Stomach smooth muscle (tissue), 2 donors: ENCODE data around the gene TMEM205.

Source experiments
- H3K27ac ChIP-seq: one replicate; pipeline ENCODE4 v1.7.0; 2013; ENCODE audit warnings: mild to moderate bottlenecking, low read length, inconsistent platforms
- H3K27me3 ChIP-seq, 2 donors: one replicate each; pipeline ENCODE4 v1.7.0; 2013; ENCODE audit warnings: low read length in 2 of 2; ENCODE audit not compliant: insufficient read depth in 2 of 2, control insufficient read depth in 1 of 2
- H3K36me3 ChIP-seq, 2 donors: one replicate each; pipeline ENCODE4 v1.7.0; 2013; ENCODE audit warnings: low read length in 2 of 2; ENCODE audit not compliant: control insufficient read depth in 2 of 2, insufficient read depth in 2 of 2
- H3K4me1 ChIP-seq: one replicate; pipeline ENCODE4 v1.7.0; 2013; ENCODE audit warnings: low read length; ENCODE audit not compliant: control insufficient read depth, insufficient read depth
- H3K4me3 ChIP-seq, 2 donors: one replicate each; pipeline ENCODE4 v1.7.0; 2013; ENCODE audit warnings: low read length in 2 of 2
- H3K9ac ChIP-seq, 2 donors: one replicate each; pipeline ENCODE4 v1.7.0; 2013; ENCODE audit warnings: low read length in 2 of 2, mild to moderate bottlenecking in 1 of 2
- H3K9me3 ChIP-seq, 2 donors: one replicate each; pipeline ENCODE4 v1.7.0; 2013; ENCODE audit warnings: low read length in 2 of 2; ENCODE audit not compliant: control insufficient read depth in 2 of 2
- donor health status: healthy.
- donor health status: Pancreatic carcinoma.

Gene TMEM205

GRCh38 chr19:11367528-11367927, 21.5 kb upstream of the TMEM205 start:
- H3K4me1 ChIP-seq, result no peaks in the 10 kb centered on the region
- no peak overlapping the region for H3K4me3 ChIP-seq
- peaks cover 11 to 14% of the 10 kb centered on the region in 2 donors for H3K36me3 ChIP-seq
- H3K27ac ChIP-seq, result no peak overlapping the region
- no peak overlapping the region for H3K9ac ChIP-seq
- H3K9me3 ChIP-seq, result no peaks in the 10 kb centered on the region
- H3K27me3 ChIP-seq, result no peaks in the 10 kb centered on the region

DNA sequence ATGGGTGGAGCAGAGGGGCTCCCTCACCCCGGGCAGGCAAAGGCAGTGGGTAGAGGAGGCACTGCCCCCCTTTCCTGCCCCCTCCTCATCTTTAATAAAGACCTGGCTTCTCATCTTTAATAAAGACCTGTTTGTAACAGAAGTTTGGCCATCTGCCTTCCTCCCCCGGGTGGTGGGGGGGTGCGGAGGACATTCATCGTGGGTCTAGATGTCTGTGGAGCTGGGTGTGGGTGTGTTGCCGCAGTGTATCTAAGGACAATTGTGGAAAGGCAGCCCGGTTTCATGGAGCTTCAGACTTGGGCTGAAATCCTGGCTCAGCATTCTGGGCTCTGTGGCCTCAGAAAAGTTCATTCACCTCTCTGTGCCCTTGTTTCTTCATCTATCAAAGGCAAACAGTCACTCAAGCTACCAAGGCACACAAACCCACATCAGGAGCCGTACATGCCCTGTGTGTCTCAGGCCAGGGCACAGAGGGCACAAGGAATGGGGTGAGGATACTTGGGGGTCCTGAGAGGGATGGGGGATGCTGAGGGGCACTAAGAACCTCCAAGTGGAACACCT, 19.6 kb upstream of the TMEM205 start:
- no peak overlapping the region for H3K9ac ChIP-seq
- H3K36me3 ChIP-seq, result peaks cover 14 to 24% of the 10 kb centered on the region in 2 donors
- H3K4me1 ChIP-seq, result no peaks in the 10 kb centered on the region
- no peak overlapping the region for H3K4me3 ChIP-seq
- no peaks in the 10 kb centered on the region for H3K9me3 ChIP-seq
- no peak overlapping the region for H3K27ac ChIP-seq
- no peaks in the 10 kb centered on the region for H3K27me3 ChIP-seq

GRCh38 chr19:11364935-11365334, 18.9 kb upstream of the TMEM205 start:
- H3K27me3 ChIP-seq, result no peaks in the 10 kb centered on the region
- no peaks in the 10 kb centered on the region for H3K4me1 ChIP-seq
- H3K4me3 ChIP-seq, result no peak overlapping the region
- H3K9me3 ChIP-seq, result no peaks in the 10 kb centered on the region
- peaks cover 14 to 27% of the 10 kb centered on the region in 2 donors for H3K36me3 ChIP-seq
- no peak overlapping the region for H3K27ac ChIP-seq
- H3K9ac ChIP-seq, result no peak overlapping the region

- no peak overlapping the region for H3K4me3 ChIP-seq
- no peak overlapping the region for H3K27ac ChIP-seq
- H3K9me3 ChIP-seq, result no peaks in the 10 kb centered on the region
- no peaks in the 10 kb centered on the region for H3K27me3 ChIP-seq
- no peaks in the 10 kb centered on the region for H3K4me1 ChIP-seq
- H3K36me3 ChIP-seq, result peaks cover 17 to 31% of the 10 kb centered on the region in 2 donors
- H3K9ac ChIP-seq, result no peak overlapping the region
These were observed 18.3 kb upstream of the TMEM205 start for GRCh38 chr19:11364296-11364904.

GRCh38 chr19:11363881-11364280, 17.8 kb upstream of the TMEM205 start:
- Histone ChIP-seq H3K4me3 (no peak overlapping the region), H3K27me3 (no peaks in the 10 kb centered on the region), H3K9me3 (no peaks in the 10 kb centered on the region), H3K4me1 (no peaks in the 10 kb centered on the region), H3K9ac (no peak overlapping the region), H3K36me3 (peaks cover 20 to 34% of the 10 kb centered on the region in 2 donors), H3K27ac (no peak overlapping the region)

- no peaks in the 10 kb centered on the region for H3K27me3 ChIP-seq
- peaks cover 20 to 36% of the 10 kb centered on the region in 2 donors for H3K36me3 ChIP-seq
- no peak overlapping the region for H3K4me3 ChIP-seq
- no peaks in the 10 kb centered on the region for H3K4me1 ChIP-seq
- H3K27ac ChIP-seq, result no peak overlapping the region
- no peaks in the 10 kb centered on the region for H3K9me3 ChIP-seq
- no peak overlapping the region for H3K9ac ChIP-seq
These were observed 16.0 kb upstream of the TMEM205 start for GRCh38 chr19:11361771-11362731.

DNA sequence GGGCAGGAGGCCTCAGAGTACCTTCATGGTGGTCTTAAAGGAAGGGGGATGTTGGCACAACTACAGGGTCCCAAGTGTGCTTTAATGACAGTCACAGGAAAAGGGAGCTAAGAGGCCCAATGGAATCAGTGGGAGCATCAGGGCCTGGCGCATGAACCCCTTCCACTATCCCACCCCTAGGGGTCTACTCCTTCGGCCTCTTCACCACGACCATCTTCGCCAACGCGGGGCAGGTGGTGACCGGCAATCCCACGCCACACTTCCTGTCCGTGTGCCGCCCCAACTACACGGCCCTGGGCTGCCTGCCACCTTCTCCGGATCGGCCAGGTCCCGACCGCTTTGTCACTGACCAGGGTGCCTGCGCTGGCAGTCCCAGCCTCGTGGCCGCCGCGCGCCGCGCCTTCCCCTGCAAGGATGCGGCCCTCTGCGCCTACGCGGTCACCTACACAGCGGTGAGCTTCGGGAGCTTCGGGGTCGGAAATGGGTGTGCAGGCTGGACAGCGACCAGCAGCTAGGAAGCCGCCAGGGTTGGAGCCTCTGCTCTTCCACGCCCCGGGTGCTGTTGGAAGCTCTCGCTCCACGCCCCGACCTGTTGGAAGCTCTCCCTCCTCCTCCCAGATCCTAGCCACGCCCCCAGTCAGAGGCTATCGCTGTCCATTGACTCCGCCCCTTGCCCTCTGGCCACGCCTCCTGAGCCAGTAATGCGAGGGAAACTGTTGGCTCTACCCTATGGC, 15.1 kb upstream of the TMEM205 start:
- H3K9ac ChIP-seq, result no peak overlapping the region
- H3K27ac ChIP-seq, result no peak overlapping the region
- H3K4me1 ChIP-seq, result peaks cover 4% of the 10 kb centered on the region
- H3K9me3 ChIP-seq, result no peaks in the 10 kb centered on the region
- no peak overlapping the region for H3K4me3 ChIP-seq
- H3K27me3 ChIP-seq, result no peaks in the 10 kb centered on the region
- peaks cover 20 to 36% of the 10 kb centered on the region in 2 donors for H3K36me3 ChIP-seq

DNA sequence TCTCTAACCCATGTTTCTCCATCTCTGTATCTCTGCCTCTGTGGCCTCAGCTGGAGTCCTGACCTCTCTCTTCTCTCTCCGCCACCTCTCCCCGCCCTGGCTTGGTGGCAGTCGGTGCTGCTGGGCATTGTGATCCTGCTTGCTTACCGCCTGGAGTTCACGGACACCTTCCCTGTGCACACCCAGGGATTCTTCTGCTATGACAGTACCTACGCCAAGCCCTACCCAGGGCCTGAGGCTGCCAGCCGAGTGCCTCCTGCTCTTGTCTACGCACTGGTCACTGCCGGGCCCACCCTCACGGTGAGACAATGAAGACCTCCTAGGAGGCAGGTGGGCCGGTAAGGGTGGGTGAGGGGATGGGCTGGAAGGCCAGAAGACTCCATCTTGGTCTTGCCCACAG, 13.4 kb upstream of the TMEM205 start:
- Histone ChIP-seq H3K4me1 (peaks cover 13% of the 10 kb centered on the region), H3K9ac (no peak overlapping the region), H3K4me3 (no peak overlapping the region), H3K36me3 (peaks cover 17 to 32% of the 10 kb centered on the region in 2 donors), H3K27me3 (no peaks in the 10 kb centered on the region), H3K27ac (no peak overlapping the region), H3K9me3 (no peaks in the 10 kb centered on the region)

- peaks cover 7 to 20% of the 10 kb centered on the region in 2 donors for H3K36me3 ChIP-seq
- H3K4me3 ChIP-seq, result peak overlapping the region in 1 of 2 donors; percentile 88
- H3K27ac ChIP-seq, result no peak overlapping the region
- H3K9ac ChIP-seq, result no peak overlapping the region
- no peaks in the 10 kb centered on the region for H3K27me3 ChIP-seq
- peaks cover 13% of the 10 kb centered on the region for H3K4me1 ChIP-seq
- H3K9me3 ChIP-seq, result no peaks in the 10 kb centered on the region
These were observed 10.8 kb upstream of the TMEM205 start for GRCh38 chr19:11356676-11357550.

DNA sequence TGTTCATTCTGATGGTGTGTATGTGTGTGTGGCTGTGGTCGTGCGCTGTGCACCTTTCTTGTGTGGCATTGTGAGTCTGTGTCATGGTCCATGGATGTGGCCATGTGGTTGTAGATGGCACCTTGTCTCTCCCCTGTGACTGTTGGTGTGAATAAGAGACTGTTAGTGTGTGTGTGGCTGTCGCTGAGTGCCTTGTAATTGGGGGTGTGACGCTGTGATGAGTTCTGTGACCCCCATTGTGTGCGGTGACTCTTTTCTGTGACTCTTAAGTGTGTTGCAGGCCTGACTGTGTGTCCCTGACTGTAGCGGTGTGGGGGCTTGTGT, 10.0 kb upstream of the TMEM205 start:
- Histone ChIP-seq H3K27ac (peak overlapping the region; percentile 62), H3K9me3 (no peaks in the 10 kb centered on the region), H3K27me3 (no peaks in the 10 kb centered on the region), H3K4me3 (peak overlapping the region; percentile 81 to 88), H3K9ac (peak overlapping the region; percentile 66 to 80), H3K36me3 (peaks cover 7 to 15% of the 10 kb centered on the region in 2 donors), H3K4me1 (peaks cover 13% of the 10 kb centered on the region)
